ENCODE measurements around the gene LRP6.

The LRP6 gene

GRCh38 chr12:12195516-12195915 lies 71.3 kb downstream of the LRP6 start:
- no peak for DNase-seq (ENCODE audit: extremely low spot score)
- ChIA-PET POLR2A (no interaction called here), CTCF (no interaction called here)
- TF ChIP-seq LEF1 (IDR thresholded peaks at IDR 0.05; ENCODE audit: borderline replicate concordance) (no peak), FOXK2 (IDR thresholded peaks at IDR 0.05) (no peak), FOXM1 (IDR thresholded peaks at IDR 0.05; ENCODE audit: borderline replicate concordance) (no peak), SUZ12 (IDR thresholded peaks at IDR 0.05) (no peak), HDGF (IDR thresholded peaks at IDR 0.05; ENCODE audit: borderline replicate concordance) (no peak), NFRKB (IDR thresholded peaks at IDR 0.05) (no peak)

GRCh38 chr12:12195081-12195480 lies 71.8 kb downstream of the LRP6 start:
- no peak for DNase-seq (ENCODE audit: extremely low spot score)
- TF ChIP-seq SP1 (IDR thresholded peaks at IDR 0.05) (no peak), L3MBTL2 (conservative IDR thresholded peaks at IDR 0.05) (no peak), BHLHE40 (IDR thresholded peaks at IDR 0.05; ENCODE audit: borderline replicate concordance) (no peak), ZNF384 (IDR thresholded peaks at IDR 0.05) (no peak), CTBP1 (IDR thresholded peaks at IDR 0.05; ENCODE audit: borderline replicate concordance) (no peak), ELF4 (IDR thresholded peaks at IDR 0.05) (no peak), ARNT (IDR thresholded peaks at IDR 0.05) (no peak), FOXM1 (IDR thresholded peaks at IDR 0.05; ENCODE audit: borderline replicate concordance) (no peak), SUZ12 (IDR thresholded peaks at IDR 0.05) (no peak), TARDBP (IDR thresholded peaks at IDR 0.05) (no peak), NFRKB (IDR thresholded peaks at IDR 0.05) (no peak), HDGF (IDR thresholded peaks at IDR 0.05; ENCODE audit: borderline replicate concordance) (no peak), FOXK2 (IDR thresholded peaks at IDR 0.05) (no peak), LEF1 (IDR thresholded peaks at IDR 0.05; ENCODE audit: borderline replicate concordance) (no peak), PKNOX1 (IDR thresholded peaks at IDR 0.05) (no peak), FOXA1 (IDR thresholded peaks at IDR 0.05) (no peak)
- ChIA-PET CTCF (no interaction called here), POLR2A (no interaction called here)

GRCh38 chr12:12194206-12194605 lies 72.6 kb downstream of the LRP6 start:
- no peak for TF ChIP-seq SUZ12 (IDR thresholded peaks at IDR 0.05)
- no peak for TF ChIP-seq NFRKB (IDR thresholded peaks at IDR 0.05)
- TF ChIP-seq CTBP1 (IDR thresholded peaks at IDR 0.05; ENCODE audit: borderline replicate concordance), result no peak
- TF ChIP-seq SP1 (IDR thresholded peaks at IDR 0.05), result no peak
- no peak for TF ChIP-seq FOXM1 (IDR thresholded peaks at IDR 0.05; ENCODE audit: borderline replicate concordance)
- no peak for TF ChIP-seq ARNT (IDR thresholded peaks at IDR 0.05)
- ChIA-PET POLR2A (no interaction called here), CTCF (no interaction called here)
- DNase-seq (ENCODE audit: extremely low spot score), result no peak

GRCh38 chr12:12191008-12191407 lies 75.8 kb downstream of the LRP6 start:
- TF ChIP-seq ELF4 (IDR thresholded peaks at IDR 0.05) (no peak), ZNF384 (IDR thresholded peaks at IDR 0.05) (no peak), FOXA1 (IDR thresholded peaks at IDR 0.05) (no peak), PKNOX1 (IDR thresholded peaks at IDR 0.05) (no peak), BHLHE40 (IDR thresholded peaks at IDR 0.05; ENCODE audit: borderline replicate concordance) (no peak), LEF1 (IDR thresholded peaks at IDR 0.05; ENCODE audit: borderline replicate concordance) (no peak), ARNT (IDR thresholded peaks at IDR 0.05) (no peak)
- ChIA-PET POLR2A (no interaction called here), CTCF (no interaction called here)
- DNase-seq (ENCODE audit: extremely low spot score), result no peak

GRCh38 chr12:12190087-12190809 lies 76.6 kb downstream of the LRP6 start:
- no peak for TF ChIP-seq SP1 (IDR thresholded peaks at IDR 0.05)
- TF ChIP-seq SUZ12 (IDR thresholded peaks at IDR 0.05), result no peak
- no peak for TF ChIP-seq L3MBTL2 (conservative IDR thresholded peaks at IDR 0.05)
- no peak for TF ChIP-seq ARNT (IDR thresholded peaks at IDR 0.05)
- no peak for TF ChIP-seq PKNOX1 (IDR thresholded peaks at IDR 0.05)
- no peak for TF ChIP-seq FOXM1 (IDR thresholded peaks at IDR 0.05; ENCODE audit: borderline replicate concordance)
- TF ChIP-seq HDGF (IDR thresholded peaks at IDR 0.05; ENCODE audit: borderline replicate concordance), result no peak
- no peak for TF ChIP-seq LEF1 (IDR thresholded peaks at IDR 0.05; ENCODE audit: borderline replicate concordance)
- TF ChIP-seq NFRKB (IDR thresholded peaks at IDR 0.05), result no peak
- no peak for TF ChIP-seq FOXA1 (IDR thresholded peaks at IDR 0.05)
- TF ChIP-seq ZNF384 (IDR thresholded peaks at IDR 0.05), result no peak
- no peak for TF ChIP-seq CTBP1 (IDR thresholded peaks at IDR 0.05; ENCODE audit: borderline replicate concordance)
- no peak for TF ChIP-seq TARDBP (IDR thresholded peaks at IDR 0.05)
- TF ChIP-seq FOXK2 (IDR thresholded peaks at IDR 0.05), result no peak
- no peak for TF ChIP-seq ELF4 (IDR thresholded peaks at IDR 0.05)
- no peak for TF ChIP-seq BHLHE40 (IDR thresholded peaks at IDR 0.05; ENCODE audit: borderline replicate concordance)
- ChIA-PET POLR2A (interaction anchor here (1.5 kb wide), 1 partner anchor 10 kb away, joined by 3 read pairs; no protein-coding TSS in a partner anchor), CTCF (no interaction called here)
- DNase-seq (ENCODE audit: extremely low spot score), result no peak

- DNase-seq (ENCODE audit: extremely low spot score), result no peak
- ChIA-PET CTCF (no interaction called here), POLR2A (no interaction called here)
- TF ChIP-seq FOXK2 (IDR thresholded peaks at IDR 0.05) (no peak), L3MBTL2 (conservative IDR thresholded peaks at IDR 0.05) (no peak), SP1 (IDR thresholded peaks at IDR 0.05) (no peak), FOXA1 (IDR thresholded peaks at IDR 0.05) (no peak), NFRKB (IDR thresholded peaks at IDR 0.05) (no peak), HDGF (IDR thresholded peaks at IDR 0.05; ENCODE audit: borderline replicate concordance) (no peak)
Observed at GRCh38 chr12:12185414-12185813, 81.4 kb downstream of the LRP6 start.

All from HEK293T (cell line).